LNCAP (cell line): ENCODE measurements around the gene PHF3.

Experiments used
- CTCF ChIP-seq: fragments of 450-650 bp; IDR thresholded peaks from 2 replicates; pipeline ENCODE4 v1.5.1; 2017; ENCODE audit warnings: mild to moderate bottlenecking

Gene PHF3

GRCh38 chr6:63672582-63673129 lies 37.1 kb downstream of the PHF3 start:
- TF ChIP-seq CTCF = no peak

GRCh38 chr6:63673692-63674091 lies 38.1 kb downstream of the PHF3 start:
- no peak for TF ChIP-seq CTCF

DNA sequence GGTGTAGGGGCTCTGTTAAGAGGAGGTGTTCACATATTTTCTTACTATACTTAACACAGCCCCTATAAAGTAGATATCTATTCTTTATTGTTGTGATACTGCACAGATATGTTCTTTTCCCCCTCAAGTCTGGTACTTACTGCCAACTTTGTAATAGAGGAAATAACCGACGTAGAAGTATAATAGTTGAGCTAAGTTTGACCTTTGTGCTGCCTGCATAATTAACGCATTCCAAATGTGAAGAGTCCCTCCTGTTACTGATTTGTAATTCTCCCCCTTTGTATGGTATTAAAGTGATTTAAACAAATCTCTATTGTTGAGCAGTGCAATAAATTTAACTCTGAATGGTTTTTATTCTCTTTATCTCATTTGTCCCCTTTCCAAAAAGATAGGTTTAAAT lies 39.0 kb downstream of the PHF3 start:
- TF ChIP-seq CTCF = no peak

GRCh38 chr6:63675138-63675537 lies 39.5 kb downstream of the PHF3 start:
- no peak for TF ChIP-seq CTCF

- TF ChIP-seq CTCF = no peak
Observed at GRCh38 chr6:63676412-63677114, 41.0 kb downstream of the PHF3 start.

GRCh38 chr6:63677282-63677681 lies 41.7 kb downstream of the PHF3 start:
- no peak for TF ChIP-seq CTCF

- no peak for TF ChIP-seq CTCF
Observed at GRCh38 chr6:63683071-63683603, 47.5 kb downstream of the PHF3 start.
